Epithelial cell of esophagus (primary cell): Measurements from ENCODE around the gene THADA.

Experiments
- DNase-seq: peaks from one replicate; pipeline ENCODE4 v3.0.0; 2010; ENCODE audit warnings: low read depth
- H3K4me3 ChIP-seq: 2 replicates; pipeline ENCODE4 v1.5.1; 2011; ENCODE audit warnings: mild to moderate bottlenecking, low read length, control low read depth
- CTCF ChIP-seq: IDR thresholded peaks from 2 replicates; pipeline ENCODE4 v1.5.1; 2011; ENCODE audit warnings: low read depth, mild to moderate bottlenecking, low read length, control low read depth, inconsistent platforms; ENCODE audit not compliant: insufficient read depth; ENCODE audit errors: missing control alignments

The THADA gene

GRCh38 chr2:43467891-43468290 is 127.9 kb downstream of the THADA start:
- H3K4me3 ChIP-seq, result no peak overlapping the region
- no peak for TF ChIP-seq CTCF
- peak; percentile 71 for DNase-seq

- DNase-seq, result no peak
- TF ChIP-seq CTCF, result no peak
- no peak overlapping the region for H3K4me3 ChIP-seq
Measured at GRCh38 chr2:43465234-43465633, 130.6 kb downstream of the THADA start.

- peak; percentile 3 for TF ChIP-seq CTCF
- no peak overlapping the region for H3K4me3 ChIP-seq
- no peak for DNase-seq
Measured at GRCh38 chr2:43464590-43464989, 131.2 kb downstream of the THADA start.

GRCh38 chr2:43462866-43463641 is 132.8 kb downstream of the THADA start:
- no peak overlapping the region for H3K4me3 ChIP-seq
- TF ChIP-seq CTCF, result no peak
- no peak for DNase-seq

GRCh38 chr2:43461453-43462073 is 134.3 kb downstream of the THADA start:
- no peak for TF ChIP-seq CTCF
- no peak for DNase-seq
- H3K4me3 ChIP-seq, result no peak overlapping the region

- no peak overlapping the region for H3K4me3 ChIP-seq
- DNase-seq, result no peak
- TF ChIP-seq CTCF, result no peak
Measured at GRCh38 chr2:43460611-43461365, 135.1 kb downstream of the THADA start.
